ENCODE measurements around the gene SPATA32.

DNA sequence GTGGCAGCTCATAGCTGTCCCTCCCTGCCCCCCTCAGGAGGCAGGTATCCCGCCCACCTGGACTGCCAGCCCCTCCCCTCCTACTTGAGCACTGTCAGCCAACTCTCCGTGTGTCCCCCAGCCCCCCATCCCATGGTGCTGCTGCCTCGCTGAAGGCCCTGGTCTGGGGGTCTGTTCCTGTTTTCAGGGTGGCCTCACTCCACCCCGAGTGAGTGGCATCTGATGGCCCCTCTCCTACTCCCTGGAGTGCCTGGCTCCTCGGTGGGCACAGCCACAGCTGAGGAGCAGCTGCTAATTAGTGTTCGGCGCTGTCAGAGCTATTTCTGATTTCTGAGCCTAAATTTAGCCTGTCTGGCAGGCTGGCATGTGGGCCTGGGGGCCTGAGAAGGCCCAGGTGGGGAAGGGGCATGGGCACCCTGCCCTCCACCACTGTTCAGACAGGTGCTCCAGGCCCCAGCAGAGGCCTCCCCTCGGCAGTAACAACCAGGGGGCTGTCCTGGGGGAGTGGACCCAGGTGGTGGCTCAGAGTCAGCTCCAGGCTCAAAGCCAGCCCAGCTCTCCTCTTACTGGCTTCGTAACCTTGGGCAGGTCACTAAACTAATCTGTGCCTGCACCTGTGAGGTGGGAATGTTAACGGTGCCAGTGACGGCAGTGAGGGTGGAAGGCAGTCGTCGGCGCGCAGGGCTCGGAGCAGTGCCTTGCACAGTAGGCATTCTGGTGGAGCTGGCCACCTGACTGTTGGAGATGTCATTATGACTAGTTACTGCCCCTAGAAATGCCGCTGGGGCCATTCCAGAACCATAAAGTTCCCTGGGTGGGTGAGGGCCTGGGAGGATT is 33.8 kb downstream of the SPATA32 start:
- TF ChIP-seq, protein P1, sequence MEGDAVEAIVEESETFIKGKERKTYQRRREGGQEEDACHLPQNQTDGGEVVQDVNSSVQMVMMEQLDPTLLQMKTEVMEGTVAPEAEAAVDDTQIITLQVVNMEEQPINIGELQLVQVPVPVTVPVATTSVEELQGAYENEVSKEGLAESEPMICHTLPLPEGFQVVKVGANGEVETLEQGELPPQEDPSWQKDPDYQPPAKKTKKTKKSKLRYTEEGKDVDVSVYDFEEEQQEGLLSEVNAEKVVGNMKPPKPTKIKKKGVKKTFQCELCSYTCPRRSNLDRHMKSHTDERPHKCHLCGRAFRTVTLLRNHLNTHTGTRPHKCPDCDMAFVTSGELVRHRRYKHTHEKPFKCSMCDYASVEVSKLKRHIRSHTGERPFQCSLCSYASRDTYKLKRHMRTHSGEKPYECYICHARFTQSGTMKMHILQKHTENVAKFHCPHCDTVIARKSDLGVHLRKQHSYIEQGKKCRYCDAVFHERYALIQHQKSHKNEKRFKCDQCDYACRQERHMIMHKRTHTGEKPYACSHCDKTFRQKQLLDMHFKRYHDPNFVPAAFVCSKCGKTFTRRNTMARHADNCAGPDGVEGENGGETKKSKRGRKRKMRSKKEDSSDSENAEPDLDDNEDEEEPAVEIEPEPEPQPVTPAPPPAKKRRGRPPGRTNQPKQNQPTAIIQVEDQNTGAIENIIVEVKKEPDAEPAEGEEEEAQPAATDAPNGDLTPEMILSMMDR (IDR thresholded peaks at IDR 0.05) = no peak
- TF ChIP-seq POLR2A (IDR thresholded peaks at IDR 0.05) = no peak
- TF ChIP-seq POLR2AphosphoS5 (IDR thresholded peaks at IDR 0.05) = no peak
